Measurements from ENCODE around the gene PNMA8B.

- no peak for TF ChIP-seq POLR2A (IDR thresholded peaks at IDR 0.05)
- TF ChIP-seq CTCF (IDR thresholded peaks at IDR 0.05), result no peak
Measured at GRCh38 chr19:46495786-46496099, at the start of gene PNMA8B.

Data from esophagus squamous epithelium (tissue), 4 donors.